Measurements from ENCODE around the gene OR10A6. TPM values are rescaled to one million over a fixed set of nuclear protein-coding genes. Genes with fewer than 3 reads are reported as not detected.

The OR10A6 gene
- polyA plus RNA-seq, 1 donor from 2014 or later, result not detected

DNA sequence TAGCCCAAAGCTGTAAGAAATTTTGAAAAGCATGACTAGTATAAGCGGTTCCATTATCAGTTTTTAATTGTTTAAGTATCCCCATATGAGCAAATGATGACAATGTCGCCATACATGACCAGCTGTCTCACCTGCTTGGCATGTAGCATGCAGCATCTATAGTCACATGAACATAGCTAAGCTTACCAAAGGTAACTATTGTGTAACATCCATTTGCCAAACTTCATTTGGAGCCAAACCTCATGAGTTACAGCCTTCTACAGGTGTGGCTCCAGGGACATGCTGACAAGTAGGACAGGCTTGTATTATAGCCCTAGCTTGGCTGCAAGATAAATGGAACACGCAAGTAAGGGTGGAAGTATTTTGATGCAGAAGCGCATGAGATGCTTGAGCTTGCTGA is 30.4 kb downstream of the OR10A6 start:
- Histone ChIP-seq H3K9ac (ENCODE audit: low read length) (no peak overlapping the region), H3K9me3 (ENCODE audit: low read length) (no peaks in the 10 kb centered on the region), H3K27ac (ENCODE audit: low read length) (no peak overlapping the region), H3K79me2 (replicated peaks; ENCODE audit: insufficient read depth, low read length) (no peaks in the 10 kb centered on the region), H3K4me2 (ENCODE audit: low read length) (no peak overlapping the region), H3F3A (ENCODE audit: insufficient read depth, low read length, poor library complexity, severe bottlenecking) (no peaks in the 10 kb centered on the region), H3K9me2 (ENCODE audit: insufficient read depth, low read length) (no peaks in the 10 kb centered on the region), H3K4me3 (ENCODE audit: low read length) (no peak overlapping the region), H4K20me1 (ENCODE audit: insufficient read depth) (no peaks in the 10 kb centered on the region), H3K27me3 (ENCODE audit: insufficient read depth, low read depth, low read length) (no peaks in the 10 kb centered on the region), H2AFZ (ENCODE audit: low read depth, low read length) (no peak overlapping the region), H3K36me3 (ENCODE audit: insufficient read depth, low read length) (no peaks in the 10 kb centered on the region)
- no peak for TF ChIP-seq POLR2AphosphoS5 (IDR thresholded peaks at IDR 0.05)
- TF ChIP-seq MXI1 (conservative IDR thresholded peaks at IDR 0.05; ENCODE audit: poor library complexity, severe bottlenecking), result no peak
- TF ChIP-seq, protein P1, sequence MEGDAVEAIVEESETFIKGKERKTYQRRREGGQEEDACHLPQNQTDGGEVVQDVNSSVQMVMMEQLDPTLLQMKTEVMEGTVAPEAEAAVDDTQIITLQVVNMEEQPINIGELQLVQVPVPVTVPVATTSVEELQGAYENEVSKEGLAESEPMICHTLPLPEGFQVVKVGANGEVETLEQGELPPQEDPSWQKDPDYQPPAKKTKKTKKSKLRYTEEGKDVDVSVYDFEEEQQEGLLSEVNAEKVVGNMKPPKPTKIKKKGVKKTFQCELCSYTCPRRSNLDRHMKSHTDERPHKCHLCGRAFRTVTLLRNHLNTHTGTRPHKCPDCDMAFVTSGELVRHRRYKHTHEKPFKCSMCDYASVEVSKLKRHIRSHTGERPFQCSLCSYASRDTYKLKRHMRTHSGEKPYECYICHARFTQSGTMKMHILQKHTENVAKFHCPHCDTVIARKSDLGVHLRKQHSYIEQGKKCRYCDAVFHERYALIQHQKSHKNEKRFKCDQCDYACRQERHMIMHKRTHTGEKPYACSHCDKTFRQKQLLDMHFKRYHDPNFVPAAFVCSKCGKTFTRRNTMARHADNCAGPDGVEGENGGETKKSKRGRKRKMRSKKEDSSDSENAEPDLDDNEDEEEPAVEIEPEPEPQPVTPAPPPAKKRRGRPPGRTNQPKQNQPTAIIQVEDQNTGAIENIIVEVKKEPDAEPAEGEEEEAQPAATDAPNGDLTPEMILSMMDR (IDR thresholded peaks at IDR 0.05; ENCODE audit: poor library complexity, severe bottlenecking), result no peak
- no peak for TF ChIP-seq RAD21 (conservative IDR thresholded peaks at IDR 0.05)
- TF ChIP-seq TAF1 (IDR thresholded peaks at IDR 0.05; ENCODE audit: low read depth), result no peak
- TF ChIP-seq, protein P2, sequence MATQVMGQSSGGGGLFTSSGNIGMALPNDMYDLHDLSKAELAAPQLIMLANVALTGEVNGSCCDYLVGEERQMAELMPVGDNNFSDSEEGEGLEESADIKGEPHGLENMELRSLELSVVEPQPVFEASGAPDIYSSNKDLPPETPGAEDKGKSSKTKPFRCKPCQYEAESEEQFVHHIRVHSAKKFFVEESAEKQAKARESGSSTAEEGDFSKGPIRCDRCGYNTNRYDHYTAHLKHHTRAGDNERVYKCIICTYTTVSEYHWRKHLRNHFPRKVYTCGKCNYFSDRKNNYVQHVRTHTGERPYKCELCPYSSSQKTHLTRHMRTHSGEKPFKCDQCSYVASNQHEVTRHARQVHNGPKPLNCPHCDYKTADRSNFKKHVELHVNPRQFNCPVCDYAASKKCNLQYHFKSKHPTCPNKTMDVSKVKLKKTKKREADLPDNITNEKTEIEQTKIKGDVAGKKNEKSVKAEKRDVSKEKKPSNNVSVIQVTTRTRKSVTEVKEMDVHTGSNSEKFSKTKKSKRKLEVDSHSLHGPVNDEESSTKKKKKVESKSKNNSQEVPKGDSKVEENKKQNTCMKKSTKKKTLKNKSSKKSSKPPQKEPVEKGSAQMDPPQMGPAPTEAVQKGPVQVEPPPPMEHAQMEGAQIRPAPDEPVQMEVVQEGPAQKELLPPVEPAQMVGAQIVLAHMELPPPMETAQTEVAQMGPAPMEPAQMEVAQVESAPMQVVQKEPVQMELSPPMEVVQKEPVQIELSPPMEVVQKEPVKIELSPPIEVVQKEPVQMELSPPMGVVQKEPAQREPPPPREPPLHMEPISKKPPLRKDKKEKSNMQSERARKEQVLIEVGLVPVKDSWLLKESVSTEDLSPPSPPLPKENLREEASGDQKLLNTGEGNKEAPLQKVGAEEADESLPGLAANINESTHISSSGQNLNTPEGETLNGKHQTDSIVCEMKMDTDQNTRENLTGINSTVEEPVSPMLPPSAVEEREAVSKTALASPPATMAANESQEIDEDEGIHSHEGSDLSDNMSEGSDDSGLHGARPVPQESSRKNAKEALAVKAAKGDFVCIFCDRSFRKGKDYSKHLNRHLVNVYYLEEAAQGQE (IDR thresholded peaks at IDR 0.05; ENCODE audit: borderline replicate concordance), result no peak
- TF ChIP-seq EZH2 (IDR thresholded peaks at IDR 0.05; ENCODE audit: borderline replicate concordance, insufficient read depth, low read length, poor library complexity, severe bottlenecking), result no peak
- no peak for TF ChIP-seq SMC3 (conservative IDR thresholded peaks at IDR 0.05; ENCODE audit: poor library complexity)
- no peak for TF ChIP-seq EP300 (conservative IDR thresholded peaks at IDR 0.05; ENCODE audit: poor library complexity, severe bottlenecking)

DNA sequence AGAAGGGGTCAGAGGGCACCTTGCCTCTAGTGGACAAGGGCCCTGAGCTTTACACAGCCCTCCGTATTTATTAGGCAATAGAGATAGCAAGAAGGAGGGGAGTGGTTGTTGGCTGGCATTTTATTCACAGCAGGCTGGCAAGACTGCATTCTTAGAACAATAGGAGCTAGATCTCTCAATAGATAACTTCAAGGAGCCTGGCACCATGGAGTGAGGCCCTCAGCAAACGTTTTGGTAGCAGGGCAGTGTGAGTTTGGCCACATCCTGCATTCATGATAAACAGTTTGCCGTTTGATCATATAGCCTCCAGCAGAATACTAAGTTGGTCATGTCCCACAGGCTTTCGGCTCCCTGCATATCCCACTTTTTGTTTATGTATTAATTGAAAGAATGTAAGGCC is 31.6 kb downstream of the OR10A6 start:
- TF ChIP-seq SMC3 (conservative IDR thresholded peaks at IDR 0.05; ENCODE audit: poor library complexity) (no peak), MXI1 (conservative IDR thresholded peaks at IDR 0.05; ENCODE audit: poor library complexity, severe bottlenecking) (no peak), TAF1 (IDR thresholded peaks at IDR 0.05; ENCODE audit: low read depth) (no peak), RAD21 (conservative IDR thresholded peaks at IDR 0.05) (no peak), EZH2 (IDR thresholded peaks at IDR 0.05; ENCODE audit: borderline replicate concordance, insufficient read depth, low read length, poor library complexity, severe bottlenecking) (no peak), POLR2AphosphoS5 (IDR thresholded peaks at IDR 0.05) (no peak), EP300 (conservative IDR thresholded peaks at IDR 0.05; ENCODE audit: poor library complexity, severe bottlenecking) (no peak)
- TF ChIP-seq, protein P2 (IDR thresholded peaks at IDR 0.05; ENCODE audit: borderline replicate concordance), result no peak
- TF ChIP-seq, protein P1 (IDR thresholded peaks at IDR 0.05; ENCODE audit: poor library complexity, severe bottlenecking), result no peak
- H3K9ac ChIP-seq (ENCODE audit: low read length), result no peak overlapping the region
- no peaks in the 10 kb centered on the region for H4K20me1 ChIP-seq (ENCODE audit: insufficient read depth)
- no peaks in the 10 kb centered on the region for H3K79me2 ChIP-seq (replicated peaks; ENCODE audit: insufficient read depth, low read length)
- H2AFZ ChIP-seq (ENCODE audit: low read depth, low read length), result no peak overlapping the region
- H3K27me3 ChIP-seq (ENCODE audit: insufficient read depth, low read depth, low read length), result no peaks in the 10 kb centered on the region
- H3K9me2 ChIP-seq (ENCODE audit: insufficient read depth, low read length), result no peaks in the 10 kb centered on the region
- no peak overlapping the region for H3K4me3 ChIP-seq (ENCODE audit: low read length)
- no peaks in the 10 kb centered on the region for H3K9me3 ChIP-seq (ENCODE audit: low read length)
- H3K36me3 ChIP-seq (ENCODE audit: insufficient read depth, low read length), result no peaks in the 10 kb centered on the region
- no peak overlapping the region for H3K4me2 ChIP-seq (ENCODE audit: low read length)
- H3F3A ChIP-seq (ENCODE audit: insufficient read depth, low read length, poor library complexity, severe bottlenecking), result no peaks in the 10 kb centered on the region
- no peak overlapping the region for H3K27ac ChIP-seq (ENCODE audit: low read length)

All from neural cell (in vitro differentiated cells).